Subcutaneous adipose tissue (tissue), 4 donors: Measurements from ENCODE around the gene FBXW4. TPM values are rescaled to one million over a fixed set of nuclear protein-coding genes. Genes with fewer than 3 reads are reported as not detected.

Experiments
- CTCF ChIP-seq: fragments of 450-650 bp; IDR thresholded peaks from one replicate; pipeline ENCODE4 v1.5.1; 2016; ENCODE audit warnings: low read depth, mild to moderate bottlenecking, control low read depth, antibody characterized with exemption, moderate library complexity
- total RNA-seq, 4 donors: library from RNA; depleted of rRNA; stranded (reverse); fragments of >200 nt; gene quantifications; one replicate each; pipeline ENCODE4 v1.1.0, GENCODE V29; 2016

The FBXW4 gene
- total RNA-seq, 4 donors from 2014 or later: 41.7 to 88.0 (median 57.7) TPM

DNA sequence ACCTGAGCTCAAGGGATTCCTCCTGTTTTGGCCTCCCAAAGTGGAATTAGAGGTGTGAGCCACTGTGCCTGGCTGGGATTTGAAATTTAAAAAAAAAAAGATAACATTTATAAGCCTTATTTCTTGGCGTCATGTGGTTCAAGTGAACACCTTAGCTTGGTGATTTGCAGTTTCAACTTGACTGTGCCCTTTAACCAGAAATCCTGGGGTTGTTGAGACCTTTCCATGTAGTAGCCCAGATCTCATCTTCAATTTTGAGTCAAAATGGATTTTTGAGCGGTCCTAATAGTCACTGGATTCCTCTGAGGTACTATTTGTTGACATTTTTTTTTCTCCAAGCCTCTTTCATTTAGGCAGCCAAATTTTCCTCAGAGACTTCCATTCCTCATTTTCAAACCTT is 29.5 kb upstream of the FBXW4 start:
- no peak for TF ChIP-seq CTCF

DNA sequence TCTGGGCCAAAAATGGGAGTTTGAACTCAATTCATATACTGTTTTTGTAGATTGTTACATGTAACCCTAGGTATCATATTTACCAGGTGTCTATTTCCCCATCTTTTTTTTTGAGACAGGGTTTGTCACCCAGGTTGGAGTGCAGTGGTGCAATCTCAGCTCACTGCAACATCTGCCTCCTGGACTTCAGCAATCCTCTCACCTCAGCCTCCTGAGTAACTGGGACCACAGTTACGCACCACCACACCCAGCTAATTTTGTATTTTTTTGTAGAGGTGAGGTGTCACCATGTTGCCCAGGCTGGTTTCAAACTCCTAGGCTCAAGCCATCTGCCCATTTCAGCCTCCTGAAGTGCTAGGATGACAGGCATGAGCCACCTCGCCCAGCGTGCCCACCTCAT is 28.2 kb upstream of the FBXW4 start:
- no peak for TF ChIP-seq CTCF

DNA sequence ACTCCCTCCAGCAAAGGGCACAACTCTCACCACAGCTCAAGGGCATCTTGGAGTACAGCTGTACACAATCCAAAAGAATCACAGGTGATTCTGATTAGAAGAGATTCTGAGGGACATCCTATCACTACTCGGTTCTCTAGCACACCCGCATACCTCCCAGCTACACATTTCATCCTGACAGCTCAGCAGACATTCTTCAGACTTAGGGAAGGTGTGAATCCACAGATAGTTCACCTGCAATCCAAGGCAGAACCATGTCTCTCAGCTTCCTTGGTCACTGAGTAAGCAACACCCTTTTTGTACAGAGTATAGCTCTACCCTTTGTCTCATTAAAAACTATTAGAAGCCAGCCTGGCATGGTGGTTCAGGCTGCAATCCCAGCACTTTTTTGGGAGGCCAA is 26.8 kb upstream of the FBXW4 start:
- TF ChIP-seq CTCF: no peak

DNA sequence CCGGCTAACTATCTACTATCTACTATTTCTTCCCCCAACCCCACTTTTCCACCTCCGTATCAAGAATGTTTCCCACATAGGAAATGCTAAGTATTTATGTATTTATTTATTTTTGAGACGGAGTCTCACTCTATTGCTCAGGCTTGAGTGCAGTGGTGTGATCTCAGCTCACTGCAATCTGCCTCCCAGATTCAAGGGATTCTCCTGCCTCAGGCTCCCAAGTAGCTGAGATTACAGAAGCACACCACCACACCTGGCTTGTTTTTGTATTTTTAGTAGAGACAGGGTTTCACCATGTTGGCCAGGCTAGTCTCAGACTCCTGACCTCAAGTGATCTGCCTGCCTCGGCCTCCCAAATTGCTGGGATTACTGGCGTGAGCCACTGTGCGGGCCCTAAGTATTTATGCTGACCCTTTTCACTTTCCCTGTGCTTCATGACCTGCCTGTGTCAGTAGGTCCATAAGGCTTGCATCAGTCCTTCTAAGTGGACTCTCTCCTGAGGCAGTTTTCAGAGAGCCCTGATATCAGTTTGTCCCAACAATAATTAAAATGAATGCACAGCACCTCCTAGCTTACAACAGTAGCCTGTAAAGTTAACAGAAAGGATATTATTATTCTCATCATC is 25.7 kb upstream of the FBXW4 start:
- TF ChIP-seq CTCF: no peak

DNA sequence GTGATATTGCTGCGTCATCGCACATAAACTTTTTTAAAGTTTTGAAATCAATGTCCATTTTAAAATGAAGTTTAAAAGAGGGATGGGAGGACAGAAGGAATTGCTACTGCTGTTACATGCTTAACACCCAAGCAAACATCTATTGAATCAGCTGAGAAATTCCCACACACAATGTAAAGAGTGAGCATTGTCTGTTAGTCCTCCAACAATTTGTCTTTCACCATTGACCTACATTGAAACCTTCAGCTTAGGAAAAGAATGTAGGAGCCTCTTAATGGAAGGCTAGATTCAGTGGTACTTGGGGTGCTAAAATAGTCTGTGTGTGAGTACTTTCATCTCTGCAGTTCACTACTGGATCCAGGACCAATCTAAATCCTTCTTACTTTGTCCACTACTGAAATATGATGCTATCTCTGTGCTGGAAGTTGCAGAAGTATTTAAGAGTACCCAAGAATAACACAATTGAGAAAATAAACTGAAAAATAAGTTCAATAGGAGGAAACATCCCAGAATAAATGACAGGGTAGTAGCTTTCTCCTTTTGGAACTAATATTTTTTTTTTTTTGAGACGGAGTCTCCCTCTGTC is 23.8 kb upstream of the FBXW4 start:
- no peak for TF ChIP-seq CTCF

DNA sequence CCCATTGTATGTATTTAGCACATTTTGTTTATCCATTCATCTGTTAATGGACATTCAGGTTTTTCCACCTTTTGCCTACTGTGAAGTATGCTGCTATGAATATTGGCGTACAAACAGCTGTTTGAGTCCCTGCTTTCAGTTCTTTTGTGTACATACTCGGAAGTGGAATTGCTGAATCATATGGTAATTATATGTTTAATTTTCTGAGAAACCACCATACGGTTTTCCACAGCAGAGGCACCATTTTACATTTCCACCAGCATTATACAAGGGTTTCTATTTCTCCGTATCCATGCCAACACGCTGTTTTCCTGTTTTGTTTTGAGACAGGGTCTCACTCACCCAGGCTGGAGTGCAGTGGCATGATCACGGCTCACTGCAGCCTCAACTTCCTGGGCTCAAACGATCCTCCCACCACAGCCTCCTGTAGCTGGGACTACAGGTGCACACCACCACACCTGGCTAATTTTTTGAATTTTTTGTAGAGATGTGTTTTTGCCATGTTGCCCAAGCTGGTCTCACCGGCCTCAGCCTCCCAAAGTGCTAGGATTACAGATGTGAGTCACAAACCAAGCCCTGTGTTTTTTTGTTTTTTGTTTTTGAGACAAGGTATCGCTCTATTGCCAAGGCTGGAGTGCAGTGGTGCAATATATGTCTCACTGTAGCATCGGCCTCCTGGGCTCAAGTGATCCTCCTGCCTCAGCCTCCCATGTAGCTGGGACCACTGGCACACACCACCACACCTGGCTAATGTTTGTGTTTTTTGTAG is 22.1 kb upstream of the FBXW4 start:
- TF ChIP-seq CTCF: no peak

- no peak for TF ChIP-seq CTCF
These were observed 18.0 kb upstream of the FBXW4 start for GRCh38 chr10:101712997-101713396.
